Left lung (tissue), 10 donors: ENCODE data around the gene EBF3. TPM values are rescaled to one million over a fixed set of nuclear protein-coding genes. Genes with fewer than 3 reads are reported as not detected.

ENCODE experiments used
- ATAC-seq: fragments of 200-7000 bp; cut with Tn5 transposase; one replicate; pipeline ENCODE4 v1.9.1; 2020; ENCODE audit warnings: moderate library complexity
- DNase-seq, 4 donors: peaks; one replicate each; pipeline ENCODE4 v3.0.0-alpha.2; 2013 to 2020
- H3K27ac ChIP-seq, 2 donors: fragments of 200-600 bp; sonication (generic) in 1 of 2; one replicate each; pipeline versions ENCODE4 v1.5.0 to v1.8.0; 2020 to 2021
- H3K27me3 ChIP-seq, 2 donors: fragments of 200-600 bp; sonication (generic) in 1 of 2; one replicate each; pipeline versions ENCODE4 v1.5.0 to v1.8.0; 2020 to 2021
- H3K36me3 ChIP-seq, 2 donors: fragments of 200-600 bp; sonication (generic) in 1 of 2; one replicate each; pipeline versions ENCODE4 v1.5.0 to v1.8.0; 2020 to 2021
- H3K4me1 ChIP-seq, 2 donors: fragments of 200-600 bp; one replicate each; pipeline ENCODE4 v1.8.0; 2021
- H3K4me3 ChIP-seq, 2 donors: fragments of 200-600 bp; sonication (generic) in 1 of 2; one replicate each; pipeline versions ENCODE4 v1.5.0 to v1.8.0; 2020 to 2021; ENCODE audit warnings: mild to moderate bottlenecking in 1 of 2
- H3K9me3 ChIP-seq, 2 donors: fragments of 200-600 bp; sonication (generic) in 1 of 2; one replicate each; pipeline versions ENCODE4 v1.5.0 to v1.8.0; 2020 to 2021
- intact Hi-C, 2 donors: fragments of 100-400 bp; cut with DNase I; formaldehyde crosslinking; loops; one replicate each; pipeline versions ENCODE4 v1.11.2 to v1.14.2; 2022
- polyA plus RNA-seq, 6 donors: library from polyadenylated mRNA; unstranded; fragments of 120-200 nt; gene quantifications; one replicate each; pipeline ENCODE4 v1.2.1, GENCODE V29; 2013; ENCODE audit not compliant: insufficient read length in 6 of 6
- total RNA-seq, 2 donors: library from RNA; stranded (reverse); fragmentation: NEBNext Ultra II Directional; extraction: Animal tissue kit (Norgen Biotek cat#: 25700); gene quantifications; one replicate each; pipeline ENCODE4 v1.2.1, GENCODE V29; 2021
- TF ChIP-seq, protein P1 (sequence below), 2 donors: fragments of 200-600 bp; sonication (generic) in 1 of 2; IDR thresholded peaks; one replicate each; pipeline versions ENCODE4 v1.5.0 to v1.8.0; 2021; ENCODE audit warnings: antibody characterized with exemption in 2 of 2
- donor health status: DM: no; HTN: yes; CAD: no.
- donor health status: DM: no; HTN: no; CAD: no.

The EBF3 gene
- total and polyA plus RNA-seq, 8 donors = 0.10 to 2.0 (median 1.4) TPM; not detected in 1

DNA sequence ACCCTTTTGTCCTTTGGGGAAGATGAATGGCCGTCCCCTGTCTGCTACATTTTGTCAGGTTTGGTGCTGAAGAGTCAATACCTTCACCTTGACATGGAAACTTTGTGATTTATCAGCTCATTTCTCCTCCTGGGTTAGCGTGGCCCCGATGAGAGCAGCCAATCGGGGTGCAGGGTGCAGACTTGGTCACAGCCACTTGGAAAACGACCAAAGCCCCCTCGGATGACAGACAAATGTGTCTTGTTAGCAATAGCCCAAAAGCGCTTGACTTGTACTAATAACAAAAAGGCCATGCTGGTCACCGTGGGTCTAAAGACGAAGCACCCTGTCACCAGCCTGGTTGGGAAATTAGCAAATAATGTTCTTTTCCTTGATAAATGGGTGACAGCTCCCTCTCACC, 103.7 kb downstream of the EBF3 start:
- TF ChIP-seq, protein P1, sequence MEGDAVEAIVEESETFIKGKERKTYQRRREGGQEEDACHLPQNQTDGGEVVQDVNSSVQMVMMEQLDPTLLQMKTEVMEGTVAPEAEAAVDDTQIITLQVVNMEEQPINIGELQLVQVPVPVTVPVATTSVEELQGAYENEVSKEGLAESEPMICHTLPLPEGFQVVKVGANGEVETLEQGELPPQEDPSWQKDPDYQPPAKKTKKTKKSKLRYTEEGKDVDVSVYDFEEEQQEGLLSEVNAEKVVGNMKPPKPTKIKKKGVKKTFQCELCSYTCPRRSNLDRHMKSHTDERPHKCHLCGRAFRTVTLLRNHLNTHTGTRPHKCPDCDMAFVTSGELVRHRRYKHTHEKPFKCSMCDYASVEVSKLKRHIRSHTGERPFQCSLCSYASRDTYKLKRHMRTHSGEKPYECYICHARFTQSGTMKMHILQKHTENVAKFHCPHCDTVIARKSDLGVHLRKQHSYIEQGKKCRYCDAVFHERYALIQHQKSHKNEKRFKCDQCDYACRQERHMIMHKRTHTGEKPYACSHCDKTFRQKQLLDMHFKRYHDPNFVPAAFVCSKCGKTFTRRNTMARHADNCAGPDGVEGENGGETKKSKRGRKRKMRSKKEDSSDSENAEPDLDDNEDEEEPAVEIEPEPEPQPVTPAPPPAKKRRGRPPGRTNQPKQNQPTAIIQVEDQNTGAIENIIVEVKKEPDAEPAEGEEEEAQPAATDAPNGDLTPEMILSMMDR (IDR thresholded peaks at IDR 0.05) = no peak
- ATAC-seq = no peak
- DNase-seq = no peak

GRCh38 chr10:129859536-129859935, 104.5 kb downstream of the EBF3 start:
- Histone ChIP-seq H3K27me3 (peaks cover 0 to 32% of the 10 kb centered on the region in 2 donors), H3K36me3 (no peaks in the 10 kb centered on the region), H3K9me3 (no peaks in the 10 kb centered on the region), H3K4me3 (no peak overlapping the region), H3K27ac (no peak overlapping the region), H3K4me1 (no peaks in the 10 kb centered on the region)
- DNase-seq = no peak
- no peak for ATAC-seq
- intact Hi-C loops = no loop called here
- TF ChIP-seq, protein P1 (IDR thresholded peaks at IDR 0.05) = no peak

More for the DNA sequence above, 103.7 kb downstream of the EBF3 start:
- no peaks in the 10 kb centered on the region for H3K4me1 ChIP-seq
- peaks cover 0 to 32% of the 10 kb centered on the region in 2 donors for H3K27me3 ChIP-seq
- intact Hi-C loops = no loop called here
- H3K4me3 ChIP-seq = no peak overlapping the region
- no peak overlapping the region for H3K27ac ChIP-seq
- no peaks in the 10 kb centered on the region for H3K9me3 ChIP-seq
- H3K36me3 ChIP-seq = no peaks in the 10 kb centered on the region

DNA sequence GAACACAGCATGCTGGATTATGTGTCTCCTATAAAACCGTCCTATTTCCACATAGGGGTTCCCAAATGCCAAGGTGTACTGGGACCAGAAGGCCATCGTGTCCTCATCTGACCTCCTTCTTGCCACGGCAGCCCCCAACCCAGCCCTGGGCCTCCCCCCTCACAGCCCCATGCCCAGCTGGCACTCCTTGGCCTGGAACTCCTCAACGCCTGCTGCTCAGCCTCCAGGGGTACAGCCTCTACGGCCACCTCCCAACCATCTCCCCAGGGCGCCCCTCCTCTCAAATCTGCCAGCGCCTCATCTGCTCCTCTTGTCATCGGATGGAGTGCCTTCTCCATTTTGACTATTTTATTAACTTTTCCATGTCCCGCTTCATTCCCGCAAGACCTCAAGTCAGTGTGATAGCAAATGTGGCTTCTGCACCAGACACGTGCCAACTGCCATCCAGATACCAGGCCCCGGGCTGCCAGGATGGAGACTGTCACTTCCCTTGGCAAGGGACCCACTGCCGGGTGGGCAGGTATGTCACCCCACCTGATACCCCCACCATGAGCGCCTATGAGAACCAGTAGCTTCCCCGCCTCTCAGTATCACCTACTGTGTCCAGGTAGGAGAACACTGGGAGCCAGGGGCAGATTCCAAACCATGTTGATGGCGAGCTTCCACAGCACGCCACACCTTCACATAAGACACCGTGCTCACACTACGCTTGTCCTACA, 106.7 kb downstream of the EBF3 start:
- TF ChIP-seq, protein P1 (IDR thresholded peaks at IDR 0.05) = no peak
- peaks cover 0 to 20% of the 10 kb centered on the region in 2 donors for H3K27me3 ChIP-seq
- DNase-seq (no peak), ATAC-seq (no peak)
- H3K27ac ChIP-seq = no peak overlapping the region
- no peaks in the 10 kb centered on the region for H3K36me3 ChIP-seq
- no peaks in the 10 kb centered on the region for H3K4me1 ChIP-seq
- H3K4me3 ChIP-seq = no peak overlapping the region
- intact Hi-C loops = no loop called here
- no peaks in the 10 kb centered on the region for H3K9me3 ChIP-seq

- TF ChIP-seq, protein P1 (IDR thresholded peaks at IDR 0.05) = no peak
- intact Hi-C loops = no loop called here
- no peaks in the 10 kb centered on the region for H3K9me3 ChIP-seq
- DNase-seq = no peak
- peaks cover 0 to 23% of the 10 kb centered on the region in 2 donors for H3K27me3 ChIP-seq
- no peak for ATAC-seq
- no peak overlapping the region for H3K4me3 ChIP-seq
- no peaks in the 10 kb centered on the region for H3K36me3 ChIP-seq
- no peak overlapping the region for H3K27ac ChIP-seq
- no peaks in the 10 kb centered on the region for H3K4me1 ChIP-seq
Measured at GRCh38 chr10:129855836-129856563, 108.1 kb downstream of the EBF3 start.
